ENCODE results near the gene TMEM114.

Gene TMEM114

DNA sequence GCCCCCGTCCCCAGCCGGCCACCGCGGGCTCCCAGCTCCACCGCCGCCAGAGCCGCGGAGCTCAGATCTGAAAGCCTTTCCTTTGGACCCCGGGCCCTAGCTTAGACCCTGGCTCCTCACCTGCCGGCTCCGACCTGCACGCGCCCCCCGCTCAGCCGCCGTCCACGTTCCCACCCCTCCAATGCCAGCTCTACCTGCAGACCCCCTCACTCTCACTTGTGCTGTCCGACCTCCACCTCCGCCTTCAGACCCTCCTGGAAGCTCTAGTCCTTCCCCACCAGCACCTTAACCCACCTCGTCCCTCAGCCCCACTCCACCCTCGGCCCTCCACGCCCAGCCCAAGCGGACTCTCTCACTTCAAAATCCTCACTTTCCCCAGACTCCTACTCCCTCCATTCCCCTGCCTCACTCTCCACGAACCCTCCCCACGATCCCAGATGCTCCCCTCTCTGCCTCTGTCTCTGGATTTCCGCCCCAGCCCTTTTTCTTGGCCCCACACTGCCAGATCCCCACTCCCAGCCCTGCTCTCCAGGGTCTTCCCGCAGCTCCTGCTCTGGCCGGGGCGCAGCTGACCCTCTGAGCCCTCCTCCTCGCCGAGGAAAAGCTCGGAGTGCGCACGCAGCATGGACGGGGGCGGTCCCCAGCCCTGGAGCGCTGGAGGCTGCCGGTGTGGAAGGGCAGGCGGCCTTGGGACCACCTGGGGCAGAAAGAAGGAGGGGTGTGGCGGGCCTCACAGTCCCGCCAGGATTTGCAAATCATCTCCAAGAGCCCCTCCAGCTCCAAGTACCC is at the start of gene TMEM114:
TSS of gene TMEM114 (minus strand) at position 612 of the 789 bp plus-strand sequence. CDS start 673 bp downstream, outside the sequence.
- DNase-seq: no peak

DNA sequence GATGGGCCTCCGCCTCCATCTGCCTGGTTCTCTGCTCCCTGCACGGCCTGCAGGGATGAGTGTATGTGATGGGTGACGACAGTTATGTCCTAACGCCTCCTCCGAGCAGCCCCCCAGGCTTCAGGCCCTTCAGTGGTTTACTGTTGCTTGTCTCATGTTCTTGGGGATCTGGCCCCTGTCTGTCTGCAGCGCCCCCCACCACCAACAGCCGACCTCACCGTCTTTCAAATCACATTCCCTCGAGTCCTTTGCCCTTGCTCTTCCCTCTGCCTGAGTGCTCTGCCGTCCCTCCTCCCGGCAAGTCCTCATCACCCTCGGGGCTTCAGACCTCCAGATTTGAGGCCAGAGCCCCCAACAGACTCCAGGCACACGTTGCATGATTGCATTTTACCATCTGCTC is 49.4 kb upstream of the TMEM114 start:
- DNase-seq: no peak

DNA sequence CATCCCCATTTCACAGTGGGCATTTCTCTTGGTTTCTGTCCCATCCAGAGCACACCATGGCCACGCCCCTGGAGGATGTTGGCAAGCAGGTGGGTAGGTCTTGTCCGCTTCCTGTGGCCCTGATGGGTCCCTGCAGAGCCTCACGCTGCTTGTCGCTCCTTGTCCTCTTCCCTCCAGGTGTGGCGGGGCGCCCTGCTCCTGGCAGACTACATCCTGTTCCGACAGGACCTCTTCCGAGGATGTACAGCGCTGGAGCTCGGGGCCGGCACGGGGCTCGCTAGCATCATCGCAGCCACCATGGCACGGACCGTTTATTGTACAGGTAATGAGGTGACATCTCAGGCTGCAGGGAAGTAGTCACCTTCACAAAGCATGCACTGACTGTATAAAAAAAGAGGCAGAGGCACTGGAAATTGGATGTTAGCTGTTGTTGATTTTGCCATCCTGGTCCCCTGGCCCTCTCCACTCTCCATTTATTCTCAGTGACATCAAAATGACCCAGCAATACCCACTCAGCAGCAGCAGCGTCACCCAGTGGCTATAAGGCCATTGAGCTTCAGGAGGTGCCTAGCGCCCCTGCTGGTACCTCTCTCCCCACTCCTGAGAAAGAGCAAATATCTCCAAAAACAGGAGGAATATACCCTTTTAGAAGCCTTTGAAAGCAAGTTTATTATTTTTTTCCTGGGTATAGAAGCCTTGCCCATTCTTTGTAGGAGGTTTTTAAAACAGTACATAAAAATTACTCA is 44.9 kb upstream of the TMEM114 start:
- no peak for DNase-seq

DNA sequence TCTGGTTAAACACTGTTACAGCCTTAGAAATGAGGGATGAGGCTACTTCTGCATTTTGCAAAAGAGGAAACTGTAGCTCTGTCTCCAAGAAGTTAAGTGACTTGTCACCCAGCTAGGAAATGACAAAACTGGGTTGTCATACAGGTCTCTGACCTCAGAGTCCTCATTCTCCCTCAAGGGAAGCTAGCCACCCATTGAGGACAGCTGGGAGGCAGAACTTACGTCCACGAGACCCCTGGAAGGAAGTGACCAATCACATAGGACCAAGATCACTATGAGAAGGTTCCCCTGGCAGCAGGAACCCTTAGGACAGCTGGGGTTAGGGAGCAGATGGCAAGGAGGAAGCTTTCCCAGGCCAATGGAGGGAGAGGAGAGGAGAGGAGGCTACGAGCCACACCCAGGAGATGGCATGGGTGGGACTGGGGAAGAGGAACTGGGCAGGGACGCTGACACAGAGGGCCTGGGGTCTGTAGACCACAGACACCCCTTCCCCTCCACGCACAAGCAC is 42.4 kb upstream of the TMEM114 start:
- no peak for DNase-seq

DNA sequence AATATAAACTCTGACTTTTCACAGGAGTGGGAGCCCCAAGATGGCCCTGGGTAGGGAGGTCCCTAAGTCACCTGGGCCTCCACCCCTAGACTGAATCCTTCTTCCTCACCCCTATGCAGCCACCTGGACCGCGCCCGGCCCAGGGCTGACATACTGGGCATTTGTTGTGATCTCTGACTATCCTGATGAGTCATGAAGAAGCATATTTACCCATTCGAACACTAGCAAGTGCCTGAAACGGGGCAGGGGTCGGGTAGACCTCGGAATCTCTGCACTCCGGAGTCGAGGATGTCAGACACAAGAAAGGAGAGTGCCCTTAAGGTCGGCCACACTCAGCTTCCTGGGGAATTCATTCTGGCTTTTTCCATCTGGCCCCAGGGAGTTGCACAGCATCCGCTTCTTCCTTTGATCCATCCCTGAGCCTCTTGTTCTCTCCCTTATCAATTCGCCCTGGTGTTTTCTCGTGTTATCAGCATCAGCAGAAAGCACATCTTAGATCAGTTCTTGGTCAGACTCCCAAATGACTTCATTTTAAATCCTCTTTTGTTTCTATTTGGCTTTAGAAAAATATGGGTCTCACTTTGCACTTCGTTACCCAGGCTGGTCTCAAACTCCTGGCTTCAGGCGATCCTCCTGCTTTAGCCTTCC is 41.6 kb upstream of the TMEM114 start:
- no peak for DNase-seq

DNA sequence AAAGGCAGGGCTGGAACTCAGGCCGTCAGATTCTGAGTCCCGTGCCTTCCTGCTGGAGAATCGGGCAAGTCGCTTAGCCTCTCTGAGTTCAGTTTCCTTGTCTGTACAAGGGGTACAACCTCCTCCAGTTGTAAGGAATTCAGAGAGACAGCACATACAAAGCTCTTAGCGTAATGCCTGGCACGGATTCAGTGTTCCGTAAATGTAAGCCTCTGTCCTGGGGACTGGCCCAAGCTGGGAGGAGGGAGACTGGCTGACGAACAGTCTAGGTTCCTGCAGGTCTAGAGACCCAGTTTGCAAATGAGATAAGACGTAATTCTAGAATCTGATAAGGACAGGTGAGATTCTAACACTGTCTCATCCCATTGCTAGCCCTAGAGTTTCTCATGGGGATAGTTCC is 41.1 kb upstream of the TMEM114 start:
- no peak for DNase-seq

DNA sequence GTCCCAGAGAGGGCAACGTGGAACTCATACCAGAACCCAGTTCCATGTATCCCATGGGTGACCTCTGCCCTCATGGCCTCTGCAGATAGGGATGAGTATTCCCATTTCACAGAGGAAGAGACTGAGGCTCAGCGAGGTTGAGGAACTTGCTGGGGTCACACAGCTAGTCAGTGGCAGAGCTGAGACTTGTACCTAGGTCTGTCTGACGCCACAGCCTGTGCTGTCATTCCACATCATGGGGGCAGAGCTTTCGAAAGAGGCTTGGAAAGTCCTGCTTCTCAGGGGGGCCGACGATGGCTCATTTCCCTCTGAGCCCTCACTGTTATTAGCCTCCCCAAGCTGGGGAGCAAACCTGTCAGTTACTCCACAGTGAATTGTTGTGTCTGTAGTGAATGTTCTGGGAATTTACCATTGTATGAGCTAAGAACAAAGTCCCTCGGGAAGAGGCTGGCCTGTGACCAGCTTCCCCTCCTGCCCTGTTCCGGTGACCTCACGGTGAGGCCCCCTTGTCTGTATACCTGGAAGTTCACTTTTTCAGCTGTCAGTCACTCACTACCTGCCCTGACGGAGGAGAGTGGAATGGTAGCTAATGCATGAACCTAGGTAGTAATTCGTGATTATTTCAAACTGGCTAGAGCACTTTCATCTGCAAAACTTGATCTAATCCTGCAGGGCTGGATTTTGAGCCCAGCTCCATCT is 40.1 kb upstream of the TMEM114 start:
- no peak for DNase-seq

DNA sequence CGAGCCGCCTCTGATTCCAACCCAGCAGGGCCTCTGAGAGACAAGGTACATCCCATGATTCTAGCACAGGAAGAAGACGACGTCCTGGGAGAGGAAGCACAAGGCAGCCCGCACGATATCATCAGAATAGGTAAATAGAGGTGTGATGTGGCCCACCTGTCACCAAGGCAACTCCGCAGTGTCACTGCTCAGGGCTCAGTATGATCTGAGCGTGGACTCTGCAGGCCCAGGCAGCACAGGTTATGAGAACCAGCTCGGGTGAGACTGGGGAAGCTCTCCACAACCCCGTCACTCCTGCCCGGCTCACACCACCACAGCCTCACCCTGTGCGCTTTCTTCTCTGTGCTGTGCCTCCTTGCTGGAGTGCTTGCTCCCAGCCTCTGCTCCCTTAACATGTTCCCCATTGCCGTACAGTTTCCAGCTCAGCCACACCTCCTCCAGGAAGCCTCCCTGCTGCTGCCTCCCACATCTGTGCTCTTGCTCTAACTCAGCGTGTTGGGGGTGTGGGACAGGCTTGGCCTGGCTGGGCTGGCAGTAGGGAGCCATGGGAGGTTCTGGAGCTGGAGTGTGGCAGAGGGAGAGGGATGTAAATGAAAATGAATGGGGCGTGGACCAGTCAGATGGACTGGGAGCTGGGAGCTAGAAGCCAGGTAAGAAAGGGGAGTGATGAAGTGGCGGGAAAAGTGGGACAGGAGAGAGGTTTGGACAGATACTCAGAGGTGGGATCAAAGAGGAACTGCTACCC is 38.8 kb upstream of the TMEM114 start:
- DNase-seq: no peak

DNA sequence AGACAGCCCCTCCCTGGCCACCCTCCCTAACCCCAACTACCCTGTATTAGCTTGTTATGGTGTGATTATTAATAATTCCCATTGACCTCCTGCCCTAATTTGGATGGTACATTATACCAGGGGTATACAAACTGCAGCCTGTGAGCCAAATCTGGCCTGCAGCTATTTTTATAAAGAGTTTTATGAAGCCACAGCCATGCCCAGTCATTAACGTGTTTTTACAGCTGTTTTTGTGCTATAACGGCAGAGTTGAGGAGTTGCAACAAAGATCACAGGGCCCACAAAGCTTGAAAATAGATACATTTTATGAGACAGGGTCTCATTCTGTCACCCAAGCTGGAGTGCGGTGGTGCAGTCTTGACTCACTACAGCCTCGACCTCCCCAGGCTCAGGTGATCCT is 37.1 kb upstream of the TMEM114 start:
- DNase-seq: no peak

DNA sequence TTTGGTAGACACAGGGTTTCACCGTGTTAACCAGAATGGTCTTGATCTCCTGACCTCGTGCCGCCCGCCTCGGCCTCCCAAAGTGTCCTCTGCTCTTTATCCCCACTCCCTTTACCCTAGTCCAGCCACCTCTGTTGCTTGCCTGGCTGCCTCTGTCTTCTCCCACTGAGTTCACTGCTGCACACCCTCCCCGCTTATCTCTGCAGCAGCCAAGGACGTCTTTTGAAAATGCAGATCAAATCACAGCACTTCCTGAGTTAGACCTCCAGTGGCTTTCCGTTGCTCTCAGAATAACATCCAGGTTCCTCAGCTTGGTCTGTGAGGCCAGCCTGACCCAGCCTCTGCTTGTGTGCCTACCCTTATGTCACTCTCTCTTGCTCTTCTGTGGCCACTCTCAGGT is 36.6 kb upstream of the TMEM114 start:
- DNase-seq: no peak

DNA sequence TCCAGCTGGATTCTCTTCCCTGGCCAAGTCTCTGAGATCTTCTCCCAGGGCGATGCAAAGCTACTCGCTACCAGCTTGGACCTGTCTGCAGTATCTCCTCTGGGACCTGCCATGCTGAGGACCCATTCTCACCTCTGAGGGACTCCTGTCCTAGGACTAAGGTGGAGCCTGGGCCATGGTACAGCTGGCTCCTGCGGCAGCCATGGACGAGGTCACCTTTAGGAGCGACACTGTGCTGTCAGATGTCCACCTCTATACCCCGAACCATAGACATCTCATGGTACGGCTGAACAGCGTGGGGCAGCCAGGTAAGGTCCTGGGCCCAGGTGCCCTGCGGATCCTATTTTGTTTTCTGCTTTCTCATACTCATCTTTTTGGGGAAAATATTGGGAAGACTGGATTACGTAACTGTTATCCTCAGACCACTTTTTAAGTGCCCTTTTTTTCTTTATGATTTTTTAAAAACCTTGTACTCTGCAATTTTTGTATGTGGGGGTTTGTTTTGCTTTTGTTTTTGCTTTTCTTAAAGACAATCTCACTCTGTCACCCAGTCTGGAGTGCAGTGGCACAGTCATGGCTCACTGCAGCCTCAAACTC is 35.3 kb upstream of the TMEM114 start:
- DNase-seq: no peak

DNA sequence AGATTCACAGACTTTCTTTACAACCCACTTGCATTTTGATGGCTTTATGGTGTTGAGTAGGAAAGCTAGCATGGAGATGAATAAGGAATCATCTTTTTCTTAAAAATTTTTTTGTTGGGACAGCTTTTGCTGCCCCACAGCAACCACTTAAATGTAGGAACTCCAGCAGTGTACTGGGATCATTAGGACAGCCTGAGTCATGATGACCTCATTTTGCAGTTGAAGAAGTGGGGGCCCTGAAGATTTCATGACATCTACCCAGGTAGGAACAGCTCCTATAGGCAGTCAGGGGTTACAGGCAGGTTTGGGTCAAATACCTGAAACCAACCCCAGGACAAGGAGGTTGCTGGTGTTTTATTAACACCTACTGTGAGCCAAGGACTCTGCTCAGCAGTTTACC is 33.3 kb upstream of the TMEM114 start:
- DNase-seq: no peak

DNA sequence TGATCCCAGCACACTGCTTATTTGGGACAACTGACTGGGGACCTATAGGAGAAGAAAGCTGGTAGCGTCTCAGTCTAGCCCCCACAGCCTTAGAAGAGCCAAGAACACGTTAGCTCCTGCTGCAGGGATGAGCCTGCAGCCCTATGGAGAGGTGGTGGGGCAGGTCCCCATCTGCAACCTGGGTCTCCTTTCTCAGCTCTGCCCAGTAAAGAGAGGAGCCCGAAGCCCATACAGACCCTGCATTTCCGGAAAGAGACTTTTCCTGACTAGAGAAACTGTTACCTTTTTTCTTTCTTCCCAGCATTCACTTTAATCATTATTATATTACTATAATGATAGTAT is 32.0 kb upstream of the TMEM114 start:
- DNase-seq: no peak

DNA sequence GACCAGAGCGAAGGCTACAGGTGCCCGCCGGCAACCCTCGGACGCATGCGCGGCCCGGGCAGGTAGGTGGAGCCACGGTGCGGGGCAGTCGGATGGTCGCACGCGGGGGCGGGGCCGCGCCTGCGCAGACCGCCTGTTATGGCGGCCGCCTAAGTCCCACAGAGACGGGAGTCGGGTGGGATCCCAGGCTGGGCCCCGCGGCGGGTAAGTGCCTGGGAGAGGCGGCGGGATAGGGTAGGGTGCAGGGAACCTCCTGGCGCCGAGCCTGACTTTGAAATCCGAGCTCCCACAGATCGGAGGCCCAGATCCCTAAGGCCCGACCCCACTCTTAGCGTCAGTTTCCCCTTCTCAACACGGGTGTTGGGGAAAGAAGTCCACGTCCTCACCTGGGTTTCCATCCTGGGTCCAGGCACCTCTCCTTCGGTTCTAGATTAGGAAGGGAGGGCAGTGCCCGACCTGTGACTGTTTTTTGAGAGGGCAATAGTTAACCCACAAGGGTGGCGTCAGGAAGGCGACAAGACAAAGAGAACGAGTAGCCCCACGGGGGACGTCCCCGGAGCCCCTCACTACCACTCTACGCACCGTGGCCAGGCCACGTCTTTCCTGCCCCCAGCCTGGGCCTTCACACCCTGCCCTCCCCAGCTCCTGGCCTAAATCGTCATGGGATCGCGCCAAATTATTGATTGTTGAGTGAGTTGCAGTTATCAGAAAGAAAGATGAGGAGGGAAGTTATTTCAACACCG is 31.4 kb upstream of the TMEM114 start, which contains the start of gene METTL22:
TSS of gene METTL22 (plus strand) at position 127 of the 743 bp plus-strand sequence. CDS start 3,968 bp downstream, outside the sequence.
- peak; percentile 55 for DNase-seq

DNA sequence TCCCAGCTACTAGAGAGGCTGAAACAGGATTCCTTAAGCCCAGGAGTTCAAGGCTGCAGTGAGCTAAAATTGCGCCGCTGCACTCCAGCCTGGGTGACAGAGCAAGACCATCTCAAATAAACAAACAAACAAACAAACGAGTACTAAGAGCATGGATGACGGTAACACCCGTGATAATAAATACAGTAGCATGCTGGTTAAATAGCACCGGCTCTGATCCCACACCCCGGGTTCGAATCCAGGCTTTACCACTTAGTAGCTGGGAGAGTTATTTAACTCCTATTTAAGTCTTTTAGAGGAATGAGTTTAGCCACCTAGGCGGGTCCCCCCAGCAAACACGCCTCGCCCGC is 30.9 kb upstream of the TMEM114 start:
- no peak for DNase-seq

DNA sequence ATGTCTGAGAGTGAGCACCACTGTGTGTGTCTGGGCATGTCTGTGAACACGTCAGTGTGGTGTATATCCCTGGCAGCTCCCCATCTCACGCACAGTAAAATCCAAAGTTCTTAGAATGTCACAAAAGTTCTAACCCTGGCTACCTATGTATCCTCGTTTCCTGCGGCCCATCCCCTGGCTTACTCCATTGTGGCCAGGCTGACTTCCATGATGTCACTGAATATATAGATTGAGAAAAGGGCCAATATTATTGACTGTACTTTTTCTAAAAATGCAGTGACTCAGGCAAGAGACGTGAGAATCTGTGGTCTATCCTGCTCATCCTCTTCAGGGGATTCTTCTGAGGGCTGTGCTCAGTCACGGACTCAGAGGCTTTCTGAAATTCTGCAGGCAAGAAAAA is 30.2 kb upstream of the TMEM114 start:
- DNase-seq: no peak

DNA sequence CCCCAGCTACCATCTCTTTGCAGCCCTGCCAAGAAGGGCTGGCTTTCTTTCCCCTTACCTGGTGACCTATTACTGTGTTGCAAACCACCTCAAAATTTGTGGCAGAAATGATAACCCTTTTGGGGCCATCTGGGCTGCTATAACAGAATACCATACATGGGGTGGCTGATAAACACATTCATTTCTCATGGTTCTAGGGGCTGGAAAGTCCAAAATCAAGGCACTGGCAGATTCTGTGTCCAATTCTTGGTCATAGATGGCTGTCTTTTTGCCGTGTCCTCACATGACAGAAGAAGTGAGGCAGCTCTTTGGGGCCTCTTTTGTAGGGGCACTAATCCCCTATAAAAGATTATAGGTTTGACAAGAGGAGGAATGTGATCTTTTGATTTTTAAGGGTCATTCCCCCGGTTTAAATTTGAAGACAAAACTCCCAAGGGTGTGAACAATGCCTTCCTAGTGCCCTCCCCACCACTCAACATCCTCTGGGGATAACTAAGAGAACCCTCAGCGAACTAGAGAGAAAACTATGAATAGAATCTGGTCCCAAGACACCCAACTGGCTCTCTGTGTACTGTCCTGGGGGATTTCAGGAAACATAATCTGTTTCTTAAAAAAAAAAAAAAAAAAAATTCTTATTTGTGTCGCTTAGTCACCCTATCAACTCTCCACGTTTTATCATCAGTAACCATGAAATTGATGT is 29.5 kb upstream of the TMEM114 start:
- DNase-seq: no peak

DNA sequence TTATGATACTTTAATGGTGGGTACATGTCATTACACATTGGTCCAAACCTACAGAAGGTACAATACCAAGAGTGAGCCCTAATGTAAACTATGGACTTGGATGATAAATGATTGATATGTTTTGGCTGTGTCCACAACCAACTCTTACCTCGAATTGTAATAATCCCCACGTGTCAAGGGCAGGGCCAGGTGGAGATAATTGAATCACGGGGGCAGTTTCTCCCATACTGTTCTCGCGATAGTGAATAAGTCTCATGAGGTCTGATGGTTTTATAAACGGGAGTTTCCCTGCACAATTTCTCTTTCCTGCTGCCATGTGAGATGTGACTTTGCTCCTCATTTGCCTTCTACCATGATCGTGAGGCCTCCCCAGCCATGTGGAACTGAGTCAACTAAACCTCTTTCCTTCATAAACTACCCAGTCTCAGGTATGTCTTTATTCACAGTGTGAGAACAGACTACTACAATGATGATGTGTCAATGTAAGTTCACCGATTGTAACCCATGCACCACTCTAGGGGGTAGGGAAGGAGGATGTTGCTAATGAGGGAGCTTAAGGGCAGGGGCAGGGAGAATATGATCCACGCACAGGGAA is 24.2 kb upstream of the TMEM114 start:
- DNase-seq: no peak

DNA sequence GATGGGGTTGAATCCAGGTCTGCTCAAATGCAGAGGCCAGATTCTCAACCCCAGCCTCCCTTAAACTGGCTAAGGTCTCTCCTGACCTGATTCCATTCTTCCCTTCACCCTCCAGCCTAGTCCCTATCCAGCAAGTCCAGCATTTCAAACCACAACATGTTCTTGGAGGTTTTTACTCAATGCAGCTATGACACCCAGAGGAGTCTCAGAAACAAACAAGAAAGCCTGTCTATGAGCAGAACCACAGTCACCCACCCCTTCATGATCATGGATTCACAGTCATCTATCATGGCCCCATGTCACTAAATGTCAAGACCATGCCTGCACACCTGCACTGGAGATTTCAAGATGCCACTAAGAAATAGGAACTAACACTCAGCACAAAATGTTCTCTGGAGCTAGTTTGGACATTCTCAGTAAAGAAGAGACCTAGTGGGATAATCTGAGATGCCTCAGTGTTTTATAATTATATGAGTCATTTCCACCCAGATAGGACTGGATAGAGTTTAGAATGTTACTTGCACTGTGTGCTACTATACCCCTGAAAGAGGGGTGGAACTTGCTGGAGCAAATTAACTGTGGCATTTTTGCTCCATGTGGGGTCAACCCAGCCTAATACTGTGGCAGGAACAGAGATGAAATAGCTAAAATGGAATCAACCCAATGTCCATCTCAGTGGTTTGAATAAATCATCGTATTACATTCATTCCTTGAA is 21.7 kb upstream of the TMEM114 start:
- DNase-seq: no peak

Measured in SHP77 treated with DMSO at 0.1 percent for 48 hours (cell line).